PC-3 (cell line): Measurements from ENCODE around the gene MGAT2. TPM values are rescaled to one million over a fixed set of nuclear protein-coding genes. Genes with fewer than 3 reads are reported as not detected.

Source experiments
- ATAC-seq: fragments of 200-7000 bp; cut with Tn5 transposase; 2 replicates; pipeline ENCODE4 v1.9.1; 2020; ENCODE audit warnings: mild to moderate bottlenecking, moderate library complexity
- BruUV-seq: library from RNA; stranded (reverse); fragments of 400-500 nt; replicated peaks from 2 replicates; lab custom pipeline; 2021; lab: Mats Ljungman, UMichigan
- CTCF ChIA-PET: fragments of 300-600 bp; sonication (Branson Sonifier 250); formaldehyde crosslinking; loops from one replicate; lab custom pipeline; 2022; ENCODE audit warnings: antibody characterized with exemption; lab: Charles Lee
- POLR2A ChIA-PET: fragments of 300-600 bp; sonication (Branson Sonifier 250); formaldehyde crosslinking; loops from one replicate; lab custom pipeline; 2022; ENCODE audit warnings: antibody characterized with exemption; ENCODE audit not compliant: unreplicated experiment; lab: Charles Lee
- DNase-seq: peaks from one replicate; pipeline ENCODE4 v3.0.0-alpha.2; 2015
- H2AFZ ChIP-seq: fragments of 300-600 bp; sonication (generic); 2 replicates; pipeline ENCODE4 v1.6.0; 2016; ENCODE audit warnings: antibody characterized with exemption, low read length
- H3F3A ChIP-seq: fragments of 300-600 bp; sonication (generic); one replicate; pipeline ENCODE4 v1.6.0; 2017; ENCODE audit warnings: antibody characterized with exemption, low read length, control low read depth, mild to moderate bottlenecking; ENCODE audit not compliant: unreplicated experiment
- H3K27ac ChIP-seq: fragments of 300-600 bp; sonication (generic); 2 replicates; pipeline ENCODE4 v1.5.1; 2016; ENCODE audit warnings: mild to moderate bottlenecking, low read length
- H3K27me3 ChIP-seq: fragments of 300-600 bp; sonication (generic); 2 replicates; pipeline ENCODE4 v1.6.1; 2016; ENCODE audit warnings: low read length, mixed read lengths
- H3K36me3 ChIP-seq: fragments of 300-600 bp; sonication (generic); 2 replicates; pipeline ENCODE4 v1.6.1; 2016; ENCODE audit warnings: low read depth, mixed run types, low read length, mixed read lengths
- H3K4me1 ChIP-seq: fragments of 300-600 bp; sonication (generic); 2 replicates; pipeline ENCODE4 v1.5.1; 2016; ENCODE audit warnings: low read length; ENCODE audit not compliant: insufficient read depth
- H3K4me2 ChIP-seq: fragments of 300-600 bp; sonication (generic); 2 replicates; pipeline ENCODE4 v1.6.0; 2016; ENCODE audit warnings: low read length
- H3K4me3 ChIP-seq: fragments of 300-600 bp; sonication (generic); 2 replicates; pipeline ENCODE4 v1.5.1; 2016; ENCODE audit warnings: mild to moderate bottlenecking, low read length, mixed read lengths
- H3K79me2 ChIP-seq: fragments of 300-600 bp; sonication (generic); 2 replicates; pipeline ENCODE4 v1.6.1; 2017; ENCODE audit warnings: low read length, mixed read lengths
- H3K9ac ChIP-seq: fragments of 300-600 bp; sonication (generic); 2 replicates; pipeline ENCODE4 v1.6.0; 2016; ENCODE audit warnings: mild to moderate bottlenecking, low read length
- H3K9me2 ChIP-seq: fragments of 300-600 bp; sonication (generic); replicated peaks from 2 replicates; pipeline ENCODE4 v1.6.1; 2016; ENCODE audit warnings: mixed run types, low read length, mixed read lengths
- H3K9me3 ChIP-seq: fragments of 300-600 bp; sonication (generic); 2 replicates; pipeline ENCODE4 v1.6.1; 2016; ENCODE audit warnings: low read length, mixed read lengths
- H4K20me1 ChIP-seq: fragments of 300-600 bp; sonication (generic); 2 replicates; pipeline ENCODE4 v1.6.1; 2016; ENCODE audit warnings: low read length, mixed read lengths
- EZH2 ChIP-seq: fragments of 300-600 bp; sonication (generic); IDR thresholded peaks from one replicate; pipeline ENCODE4 v1.6.1; 2017; ENCODE audit warnings: antibody characterized with exemption, mild to moderate bottlenecking, low read length; ENCODE audit not compliant: unreplicated experiment
- EZH2phosphoT487 ChIP-seq: fragments of 300-600 bp; sonication (generic); IDR thresholded peaks from 2 replicates; pipeline ENCODE4 v1.6.1; 2018; ENCODE audit warnings: mild to moderate bottlenecking, antibody characterized with exemption, low read length, borderline replicate concordance
- intact Hi-C: fragments of 100-400 bp; cut with micrococcal nuclease; formaldehyde crosslinking; loops from 2 replicates; pipeline ENCODE4 v1.9.0; 2023
- total RNA-seq: library from RNA; depleted of rRNA; stranded (reverse); fragments of >200 nt; gene quantifications from 2 replicates; pipeline ENCODE4 v1.2.3, GENCODE V29; 2014
- TF ChIP-seq, protein P1 (sequence below): fragments of 300-600 bp; sonication (generic); conservative IDR thresholded peaks from 2 replicates; pipeline ENCODE4 v1.5.1; 2017; ENCODE audit warnings: antibody characterized with exemption, low read depth, mild to moderate bottlenecking, low read length

Gene MGAT2
- total RNA-seq, 1 experiment from 2014 or later = 39.5 TPM

GRCh38 chr14:49622022-49622607 is 1.5 kb downstream of the MGAT2 start:
- Histone ChIP-seq H3K36me3 (peaks cover 17% of the 10 kb centered on the region), H3K4me2 (peak overlapping the region; percentile 96), H3K4me3 (peak overlapping the region; percentile 92), H3F3A (peaks cover 7% of the 10 kb centered on the region), H3K79me2 (peaks cover 91% of the 10 kb centered on the region), H3K27me3 (no peaks in the 10 kb centered on the region), H2AFZ (peak overlapping the region; percentile 72; the same call in 1 of the 2 replicates), H3K4me1 (peaks cover 45% of the 10 kb centered on the region), H3K9me3 (no peaks in the 10 kb centered on the region), H3K9ac (peak overlapping the region; percentile 92), H3K27ac (no peak overlapping the region), H3K9me2 (no peaks in the 10 kb centered on the region), H4K20me1 (peaks cover 31% of the 10 kb centered on the region)
- TF ChIP-seq, protein P1, sequence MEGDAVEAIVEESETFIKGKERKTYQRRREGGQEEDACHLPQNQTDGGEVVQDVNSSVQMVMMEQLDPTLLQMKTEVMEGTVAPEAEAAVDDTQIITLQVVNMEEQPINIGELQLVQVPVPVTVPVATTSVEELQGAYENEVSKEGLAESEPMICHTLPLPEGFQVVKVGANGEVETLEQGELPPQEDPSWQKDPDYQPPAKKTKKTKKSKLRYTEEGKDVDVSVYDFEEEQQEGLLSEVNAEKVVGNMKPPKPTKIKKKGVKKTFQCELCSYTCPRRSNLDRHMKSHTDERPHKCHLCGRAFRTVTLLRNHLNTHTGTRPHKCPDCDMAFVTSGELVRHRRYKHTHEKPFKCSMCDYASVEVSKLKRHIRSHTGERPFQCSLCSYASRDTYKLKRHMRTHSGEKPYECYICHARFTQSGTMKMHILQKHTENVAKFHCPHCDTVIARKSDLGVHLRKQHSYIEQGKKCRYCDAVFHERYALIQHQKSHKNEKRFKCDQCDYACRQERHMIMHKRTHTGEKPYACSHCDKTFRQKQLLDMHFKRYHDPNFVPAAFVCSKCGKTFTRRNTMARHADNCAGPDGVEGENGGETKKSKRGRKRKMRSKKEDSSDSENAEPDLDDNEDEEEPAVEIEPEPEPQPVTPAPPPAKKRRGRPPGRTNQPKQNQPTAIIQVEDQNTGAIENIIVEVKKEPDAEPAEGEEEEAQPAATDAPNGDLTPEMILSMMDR = no peak
- TF ChIP-seq EZH2phosphoT487 (no peak), EZH2 (no peak)
- ATAC-seq = no peak
- TSS peak; percentile 58 for BruUV-seq
- ChIA-PET POLR2A (no interaction called here), CTCF (interaction anchor here (1.4 kb wide), 1 partner anchor 12 kb away, joined by 6 read pairs; no protein-coding TSS in a partner anchor)
- DNase-seq = peak; percentile 39
- intact Hi-C loops = loop anchor here (5.0 kb wide), 1 partner anchor 70 kb away; the partner anchor contains the start of gene KLHDC1

DNA sequence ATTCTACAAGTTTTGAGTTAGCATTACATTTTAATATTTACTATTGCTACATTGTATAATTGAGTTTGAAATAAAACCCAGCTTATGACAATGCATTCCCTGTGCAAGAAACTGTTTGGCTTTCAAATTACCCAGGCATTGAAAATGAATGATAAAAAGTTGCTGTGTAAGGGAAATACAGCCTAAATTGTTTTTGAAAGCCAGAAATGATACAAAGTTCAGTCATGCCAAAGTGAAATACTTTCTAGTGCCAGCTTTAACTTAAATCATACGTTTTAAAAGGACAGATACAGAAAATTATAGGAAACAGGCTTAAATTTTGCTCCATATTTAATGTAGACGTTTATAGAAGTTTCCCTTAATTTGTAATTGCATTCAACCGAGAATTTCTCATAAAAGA is 2.8 kb downstream of the MGAT2 start:
- peak overlapping the region; percentile 92 for H3K4me3 ChIP-seq
- H4K20me1 ChIP-seq = peaks cover 28% of the 10 kb centered on the region
- TF ChIP-seq EZH2phosphoT487 (no peak), EZH2 (no peak)
- TF ChIP-seq, protein P1 = no peak
- ATAC-seq (no peak), DNase-seq (no peak)
- no peaks in the 10 kb centered on the region for H3K27me3 ChIP-seq
- peaks cover 5% of the 10 kb centered on the region for H3F3A ChIP-seq
- H3K27ac ChIP-seq = peak overlapping the region; percentile 41
- ChIA-PET CTCF (interaction anchor here (0.7 to 1.2 kb wide), 3 partner anchors 25 to 229 kb away, joined by 3 to 7 read pairs (median 3); partner anchors contain the start of genes LRR1 and NEMF), POLR2A (interaction anchor here (0.5 to 1.5 kb wide), 2 partner anchors 81 to 144 kb away, joined by 3 to 4 read pairs; partner anchors contain the start of gene KLHDC2)
- peaks cover 35% of the 10 kb centered on the region for H3K4me1 ChIP-seq
- BruUV-seq = no TSS peak
- H2AFZ ChIP-seq = no peak overlapping the region
- H3K36me3 ChIP-seq = peaks cover 10% of the 10 kb centered on the region
- H3K79me2 ChIP-seq = peaks cover 89% of the 10 kb centered on the region
- intact Hi-C loops = loop anchor here (5.0 kb wide), 1 partner anchor 69 kb away; the partner anchor contains the start of gene KLHDC1
- H3K9me2 ChIP-seq = no peaks in the 10 kb centered on the region
- no peaks in the 10 kb centered on the region for H3K9me3 ChIP-seq
- H3K9ac ChIP-seq = peak overlapping the region; percentile 92
- H3K4me2 ChIP-seq = peak overlapping the region; percentile 96
